GM21390 (cell line): Measurements from ENCODE around the gene CHST15.

Experiments used
- ATAC-seq: cut with Tn5 transposase; IDR thresholded peaks from one replicate; pipeline ENCODE4 v1.9.1; 2021; ENCODE audit not compliant: unreplicated experiment

Gene CHST15

GRCh38 chr10:124014416-124015154 is 78.8 kb downstream of the CHST15 start:
- ATAC-seq, result no peak

GRCh38 chr10:124013916-124014315 is 79.5 kb downstream of the CHST15 start:
- ATAC-seq, result no peak

- ATAC-seq, result no peak
Observed at GRCh38 chr10:124012991-124013390, 80.4 kb downstream of the CHST15 start.

- ATAC-seq, result no peak
Observed at GRCh38 chr10:124012583-124012982, 80.8 kb downstream of the CHST15 start.

- no peak for ATAC-seq
Observed at GRCh38 chr10:124012066-124012465, 81.3 kb downstream of the CHST15 start.

GRCh38 chr10:124011464-124011863 is 81.9 kb downstream of the CHST15 start:
- ATAC-seq, result no peak

- no peak for ATAC-seq
Observed at GRCh38 chr10:124010563-124011131, 82.8 kb downstream of the CHST15 start.

GRCh38 chr10:124010024-124010423 is 83.4 kb downstream of the CHST15 start:
- no peak for ATAC-seq

GRCh38 chr10:124009231-124010015 is 84.0 kb downstream of the CHST15 start:
- ATAC-seq, result no peak

GRCh38 chr10:124008681-124009080 is 84.7 kb downstream of the CHST15 start:
- no peak for ATAC-seq

- no peak for ATAC-seq
Observed at GRCh38 chr10:124008187-124008586, 85.2 kb downstream of the CHST15 start.

GRCh38 chr10:124007773-124008145 is 85.6 kb downstream of the CHST15 start:
- no peak for ATAC-seq

GRCh38 chr10:124007102-124007772 is 86.2 kb downstream of the CHST15 start:
- ATAC-seq, result no peak

GRCh38 chr10:124006526-124006925 is 86.9 kb downstream of the CHST15 start:
- ATAC-seq, result no peak

GRCh38 chr10:124005991-124006392 is 87.4 kb downstream of the CHST15 start:
- no peak for ATAC-seq

- no peak for ATAC-seq
Observed at GRCh38 chr10:124005091-124005490, 88.3 kb downstream of the CHST15 start.

GRCh38 chr10:124004663-124005004 is 88.8 kb downstream of the CHST15 start:
- ATAC-seq, result no peak

- no peak for ATAC-seq
Observed at GRCh38 chr10:124003871-124004662, 89.3 kb downstream of the CHST15 start.

- no peak for ATAC-seq
Observed at GRCh38 chr10:124003481-124003870, 89.9 kb downstream of the CHST15 start.

- no peak for ATAC-seq
Observed at GRCh38 chr10:124003070-124003419, 90.4 kb downstream of the CHST15 start.
